ENCODE results near the gene PCDHGB7.

Gene PCDHGB7

DNA sequence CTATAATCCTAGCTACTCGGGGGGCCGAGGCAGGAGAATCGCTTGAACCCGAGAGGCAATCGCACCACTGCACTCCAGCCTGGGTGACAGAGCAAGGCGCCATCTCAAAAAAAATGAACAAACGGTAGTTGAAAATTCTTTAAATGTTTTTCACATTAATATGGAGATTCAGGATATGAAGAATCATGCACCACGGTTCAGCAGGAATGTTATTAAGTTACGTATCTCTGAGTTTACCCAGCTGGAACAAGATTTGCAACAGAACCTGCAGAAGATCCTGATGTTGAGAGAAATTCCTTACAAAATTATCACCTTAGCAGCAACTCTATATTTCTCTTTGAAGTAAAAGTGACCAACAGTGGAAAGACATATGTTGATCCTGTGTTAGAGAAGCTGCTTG is 22.9 kb downstream of the PCDHGB7 start:
- H3K4me3 ChIP-seq (ENCODE audit: low read depth, low read length), result no peak overlapping the region
- TF ChIP-seq, protein P1, sequence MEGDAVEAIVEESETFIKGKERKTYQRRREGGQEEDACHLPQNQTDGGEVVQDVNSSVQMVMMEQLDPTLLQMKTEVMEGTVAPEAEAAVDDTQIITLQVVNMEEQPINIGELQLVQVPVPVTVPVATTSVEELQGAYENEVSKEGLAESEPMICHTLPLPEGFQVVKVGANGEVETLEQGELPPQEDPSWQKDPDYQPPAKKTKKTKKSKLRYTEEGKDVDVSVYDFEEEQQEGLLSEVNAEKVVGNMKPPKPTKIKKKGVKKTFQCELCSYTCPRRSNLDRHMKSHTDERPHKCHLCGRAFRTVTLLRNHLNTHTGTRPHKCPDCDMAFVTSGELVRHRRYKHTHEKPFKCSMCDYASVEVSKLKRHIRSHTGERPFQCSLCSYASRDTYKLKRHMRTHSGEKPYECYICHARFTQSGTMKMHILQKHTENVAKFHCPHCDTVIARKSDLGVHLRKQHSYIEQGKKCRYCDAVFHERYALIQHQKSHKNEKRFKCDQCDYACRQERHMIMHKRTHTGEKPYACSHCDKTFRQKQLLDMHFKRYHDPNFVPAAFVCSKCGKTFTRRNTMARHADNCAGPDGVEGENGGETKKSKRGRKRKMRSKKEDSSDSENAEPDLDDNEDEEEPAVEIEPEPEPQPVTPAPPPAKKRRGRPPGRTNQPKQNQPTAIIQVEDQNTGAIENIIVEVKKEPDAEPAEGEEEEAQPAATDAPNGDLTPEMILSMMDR (IDR thresholded peaks at IDR 0.05; ENCODE audit: low read depth, low read length), result no peak

DNA sequence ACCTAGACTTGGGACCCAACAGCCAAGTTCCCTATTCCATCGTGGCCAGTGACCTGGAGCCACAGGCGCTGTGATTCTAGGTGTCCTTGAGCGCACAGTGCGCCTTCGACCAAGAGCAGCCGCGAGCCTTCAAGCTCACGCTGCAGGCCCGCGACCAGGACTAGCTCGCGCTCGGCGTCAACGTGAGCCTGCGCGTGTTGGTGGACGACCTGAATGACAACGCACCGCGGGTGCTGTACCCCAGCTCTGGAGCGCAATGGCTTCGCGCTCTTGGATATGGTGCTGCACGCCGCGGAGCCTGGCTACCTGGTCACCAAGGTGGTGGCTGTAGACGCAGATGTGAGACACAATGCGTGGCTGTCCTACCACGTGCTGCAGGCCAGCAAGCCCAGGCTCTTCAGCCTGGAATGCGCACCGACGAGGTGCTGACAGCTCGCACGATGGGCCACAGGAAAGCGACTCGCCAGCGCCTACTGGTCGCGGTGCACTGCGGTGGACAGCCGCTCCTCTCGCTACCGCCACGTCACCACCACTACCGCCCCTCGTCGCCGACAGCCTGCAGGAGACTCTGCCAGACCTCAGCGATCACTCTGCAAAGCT is 24.2 kb downstream of the PCDHGB7 start:
- H3K4me3 ChIP-seq (ENCODE audit: low read depth, low read length), result no peak overlapping the region
- TF ChIP-seq, protein P1 (IDR thresholded peaks at IDR 0.05; ENCODE audit: low read depth, low read length), result no peak

DNA sequence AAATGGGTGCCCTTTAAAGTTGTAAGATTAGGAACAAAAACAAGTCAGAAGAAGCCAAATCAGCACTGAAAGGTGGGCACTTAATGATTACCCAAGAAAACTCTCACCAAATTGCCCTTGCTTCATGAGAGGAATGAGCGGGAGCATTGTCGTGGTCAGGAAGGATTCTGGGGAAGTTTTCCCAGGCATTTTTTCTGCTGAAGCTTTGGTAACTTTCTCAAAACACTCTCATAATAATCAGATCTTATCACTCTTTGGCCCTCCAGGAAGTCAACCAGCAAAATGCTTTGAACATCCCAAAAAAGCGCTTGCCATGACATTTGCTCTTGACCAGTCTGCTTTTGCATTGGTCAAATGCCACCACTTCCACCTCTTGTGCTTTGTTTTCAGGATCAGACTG is 47.9 kb downstream of the PCDHGB7 start:
- no peak overlapping the region for H3K4me3 ChIP-seq (ENCODE audit: low read depth, low read length)
- TF ChIP-seq, protein P1 (IDR thresholded peaks at IDR 0.05; ENCODE audit: low read depth, low read length), result no peak

Measured in WI38 (cell line).